Ramos (cell line): ENCODE measurements around the gene M6PR.
"Not testable (repeated sequence)": the region's sequence is repeated elsewhere in the genome, so short reads cannot be mapped to it uniquely, and the experiment has no call there.

Experiments used
- in situ Hi-C: fragments of 300-500 bp; cut with MboI; formaldehyde crosslinking; loops from one replicate; pipeline ENCODE4 v1.14.3; 2022; ENCODE audit warnings: low sequenced_read_pairs; ENCODE audit not compliant: unreplicated experiment

Gene M6PR

GRCh38 chr12:8914033-8914715 is 35.3 kb downstream of the M6PR start, which contains the start of gene PHC1:
PHC1 (plus strand) TSS chr12:8914509; CDS start chr12:8917678, 3,169 bp downstream.
- in situ Hi-C loops: not testable (repeated sequence)

GRCh38 chr12:8913702-8914032 is 35.8 kb downstream of the M6PR start:
- in situ Hi-C loops: no loop called here

- in situ Hi-C loops: no loop called here
Measured at GRCh38 chr12:8912914-8913313, 36.5 kb downstream of the M6PR start.

GRCh38 chr12:8911606-8912268 is 37.7 kb downstream of the M6PR start:
- in situ Hi-C loops: no loop called here

GRCh38 chr12:8909752-8910151 is 39.7 kb downstream of the M6PR start:
- in situ Hi-C loops: no loop called here

- in situ Hi-C loops: no loop called here
Measured at GRCh38 chr12:8907513-8907912, 41.9 kb downstream of the M6PR start.

GRCh38 chr12:8906266-8907180 is 42.9 kb downstream of the M6PR start:
- in situ Hi-C loops: no loop called here

- in situ Hi-C loops: no loop called here
Measured at GRCh38 chr12:8905546-8905945, 43.9 kb downstream of the M6PR start.

- in situ Hi-C loops: no loop called here
Measured at GRCh38 chr12:8904665-8905064, 44.8 kb downstream of the M6PR start.

GRCh38 chr12:8903646-8904045 is 45.8 kb downstream of the M6PR start:
- in situ Hi-C loops: no loop called here

- in situ Hi-C loops: not testable (repeated sequence)
Measured at GRCh38 chr12:8902703-8903102, 46.7 kb downstream of the M6PR start.

GRCh38 chr12:8899830-8900229 is 49.6 kb downstream of the M6PR start:
- in situ Hi-C loops: loop anchor here (10.0 kb wide), 1 partner anchor 215 kb away; no protein-coding TSS in a partner anchor

- in situ Hi-C loops: loop anchor here (10.0 kb wide), 1 partner anchor 212 kb away; no protein-coding TSS in a partner anchor
Measured at GRCh38 chr12:8897081-8897480, 52.4 kb downstream of the M6PR start.

GRCh38 chr12:8894986-8895385 is 54.5 kb downstream of the M6PR start:
- in situ Hi-C loops: loop anchor here (10.0 kb wide), 1 partner anchor 210 kb away; no protein-coding TSS in a partner anchor

- in situ Hi-C loops: loop anchor here (10.0 kb wide), 1 partner anchor 210 kb away; no protein-coding TSS in a partner anchor
Measured at GRCh38 chr12:8894378-8894777, 55.1 kb downstream of the M6PR start.

GRCh38 chr12:8891976-8892375 is 57.5 kb downstream of the M6PR start:
- in situ Hi-C loops: loop anchor here (10.0 kb wide), 1 partner anchor 207 kb away; no protein-coding TSS in a partner anchor
